Measurements from ENCODE around the gene SLC17A7. TPM values are rescaled to one million over a fixed set of nuclear protein-coding genes. Genes with fewer than 3 reads are reported as not detected.

Gene SLC17A7
- total RNA-seq, 1 experiment from 2014 or later: 0.13 TPM

DNA sequence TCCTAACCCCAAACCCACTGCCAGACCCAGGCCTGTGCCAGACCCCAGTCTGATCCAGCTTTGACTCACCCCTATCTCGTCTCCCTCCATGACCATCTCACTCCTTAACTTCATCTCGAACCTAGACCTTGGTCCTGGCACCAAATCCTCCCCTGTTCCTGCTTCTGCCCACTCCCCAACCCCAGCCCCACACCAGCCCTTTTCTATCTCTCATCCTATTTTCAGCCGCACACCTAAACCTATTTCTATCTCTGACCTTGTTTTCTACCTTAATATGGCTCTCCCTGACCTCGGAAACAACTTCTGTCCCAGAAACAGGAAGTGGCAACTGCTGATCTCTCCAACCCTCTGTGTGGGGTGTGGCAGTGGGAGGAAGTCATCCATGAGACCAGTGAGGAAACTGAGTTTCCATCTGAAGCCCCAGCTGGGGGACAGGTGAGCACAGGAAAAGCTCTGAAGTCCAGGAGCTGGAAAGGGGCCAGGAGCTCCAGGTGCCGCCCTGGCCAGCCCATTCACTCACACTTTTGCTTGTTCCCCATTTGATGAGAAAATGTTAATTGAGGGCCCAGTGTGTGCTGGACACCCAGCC, 31.8 kb downstream of the SLC17A7 start:
- DNase-seq (ENCODE audit: low spot score): no peak

GRCh38 chr19:49408816-49409440, 32.4 kb downstream of the SLC17A7 start:
- DNase-seq (ENCODE audit: low spot score): no peak

DNA sequence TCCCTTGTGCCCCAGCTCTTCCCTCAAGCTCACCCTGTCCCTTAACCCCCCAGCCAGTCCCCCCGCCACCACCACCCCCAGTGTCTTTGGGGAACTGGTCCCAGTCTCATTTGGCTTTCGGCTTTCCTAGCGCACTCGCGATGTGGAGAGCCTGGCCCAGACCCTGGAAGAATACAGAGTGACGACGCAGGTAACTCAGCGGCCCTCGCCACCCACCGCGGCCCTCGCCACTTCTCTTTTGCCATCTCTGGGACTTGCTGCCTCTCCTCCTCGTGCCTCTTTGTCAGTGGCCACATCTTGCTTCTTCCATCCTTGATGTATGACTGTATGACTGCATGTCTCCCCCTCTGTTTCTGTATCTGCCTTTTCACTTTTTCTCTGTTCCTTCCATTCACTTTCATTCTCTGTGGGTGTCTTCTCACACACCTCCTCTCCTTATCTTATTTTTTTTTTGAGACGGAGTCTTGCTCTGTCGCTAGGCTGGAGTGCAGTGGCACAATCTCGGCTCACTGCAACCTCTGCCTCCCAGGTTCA, 33.8 kb downstream of the SLC17A7 start:
- DNase-seq (ENCODE audit: low spot score): no peak

GRCh38 chr19:49407079-49407478, 34.2 kb downstream of the SLC17A7 start:
- DNase-seq (ENCODE audit: low spot score): no peak

GRCh38 chr19:49403404-49404187, 37.7 kb downstream of the SLC17A7 start:
- DNase-seq (ENCODE audit: low spot score): no peak

DNA sequence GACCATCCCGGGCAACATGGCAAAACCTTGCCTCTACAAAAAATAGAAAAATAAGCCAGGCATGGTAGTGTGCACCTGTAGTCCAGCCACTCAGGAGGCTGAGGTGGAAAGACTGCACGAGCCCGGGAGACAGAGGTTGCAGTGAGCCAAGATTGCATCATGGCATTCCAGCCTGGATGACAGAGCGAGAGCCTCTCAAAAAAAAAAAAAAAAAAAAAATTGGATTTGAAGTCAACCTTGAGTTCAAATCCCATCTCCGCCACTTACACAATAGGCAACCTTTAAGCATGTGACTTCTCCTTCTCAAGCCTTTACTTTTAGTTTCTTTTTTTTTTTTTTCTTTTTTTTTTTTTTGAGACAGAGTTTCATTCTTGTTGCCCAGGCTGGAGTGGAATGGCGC, 41.3 kb downstream of the SLC17A7 start:
- no peak for DNase-seq (ENCODE audit: low spot score)

- no peak for DNase-seq (ENCODE audit: low spot score)
These were observed 42.4 kb downstream of the SLC17A7 start for GRCh38 chr19:49398931-49399330.

DNA sequence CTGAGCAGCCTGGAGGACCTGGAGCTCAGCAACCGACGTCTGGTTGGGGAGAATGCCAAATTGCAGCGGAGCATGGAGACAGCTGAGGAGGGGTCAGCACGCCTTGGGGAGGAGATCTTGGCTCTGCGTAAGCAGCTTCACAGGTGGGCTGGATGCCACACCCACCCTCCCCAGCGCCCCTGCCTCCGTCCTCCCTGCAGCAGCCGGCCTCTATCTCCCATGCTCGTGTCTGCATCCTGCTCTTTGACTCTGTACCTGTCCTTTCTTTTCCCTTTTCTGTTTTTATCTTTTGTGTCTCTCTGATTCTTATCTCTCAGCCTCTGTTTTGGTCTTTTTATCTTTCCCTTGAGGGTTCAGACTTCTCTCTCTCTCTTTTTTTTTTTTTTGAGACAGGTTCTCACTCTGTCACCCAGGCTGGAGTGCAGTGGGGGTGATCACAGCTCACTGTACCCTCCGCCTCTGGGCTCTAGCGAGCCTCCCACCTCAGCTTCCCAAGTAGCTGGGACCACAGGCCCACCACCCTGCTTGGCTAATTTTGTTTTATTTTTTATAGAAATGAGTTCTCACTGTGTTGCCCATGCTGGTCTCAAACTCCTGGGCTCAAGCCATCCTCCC, 43.2 kb downstream of the SLC17A7 start:
- DNase-seq (ENCODE audit: low spot score): no peak

DNA sequence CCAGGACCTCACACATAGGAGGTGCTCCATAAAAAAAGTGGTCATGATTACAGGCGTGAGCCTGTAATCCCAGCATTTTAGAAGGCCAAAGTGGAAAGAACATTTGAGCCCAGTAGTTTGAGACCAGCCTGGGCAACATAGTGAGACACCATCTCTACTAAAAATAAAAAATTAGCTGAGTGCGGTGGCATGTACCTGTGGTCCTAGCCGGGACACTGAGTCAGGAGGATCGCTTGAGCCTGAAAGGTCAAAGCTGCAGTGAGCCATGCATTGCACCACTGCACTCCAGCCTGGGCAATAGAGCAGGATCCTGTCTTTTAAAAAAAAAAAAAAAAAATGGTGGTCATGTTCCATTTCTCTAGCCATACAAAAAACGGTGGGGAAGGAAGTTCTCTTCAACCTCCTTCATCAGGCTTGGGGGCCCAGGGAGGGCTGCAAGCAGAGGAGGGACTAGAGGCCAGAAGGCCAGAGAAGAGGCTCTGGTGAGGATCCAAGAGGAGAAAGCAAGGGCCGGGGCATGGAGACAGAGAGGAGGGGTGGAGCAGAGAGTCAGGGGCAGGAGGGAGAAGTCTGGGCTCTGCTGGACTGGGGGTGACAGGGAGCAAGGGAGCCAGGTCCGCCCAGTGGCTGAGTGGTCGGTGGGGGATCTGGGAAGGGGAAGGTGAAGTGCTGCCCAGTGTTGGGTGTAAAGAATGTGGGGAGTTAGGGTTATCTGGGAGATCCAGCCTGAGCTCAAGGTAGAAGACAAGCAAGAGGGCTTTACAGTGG, 44.4 kb downstream of the SLC17A7 start:
- DNase-seq (ENCODE audit: low spot score): no peak

GRCh38 chr19:49395581-49396407, 45.5 kb downstream of the SLC17A7 start:
- no peak for DNase-seq (ENCODE audit: low spot score)

GRCh38 chr19:49393881-49394280, 47.4 kb downstream of the SLC17A7 start:
- DNase-seq (ENCODE audit: low spot score): no peak

DNA sequence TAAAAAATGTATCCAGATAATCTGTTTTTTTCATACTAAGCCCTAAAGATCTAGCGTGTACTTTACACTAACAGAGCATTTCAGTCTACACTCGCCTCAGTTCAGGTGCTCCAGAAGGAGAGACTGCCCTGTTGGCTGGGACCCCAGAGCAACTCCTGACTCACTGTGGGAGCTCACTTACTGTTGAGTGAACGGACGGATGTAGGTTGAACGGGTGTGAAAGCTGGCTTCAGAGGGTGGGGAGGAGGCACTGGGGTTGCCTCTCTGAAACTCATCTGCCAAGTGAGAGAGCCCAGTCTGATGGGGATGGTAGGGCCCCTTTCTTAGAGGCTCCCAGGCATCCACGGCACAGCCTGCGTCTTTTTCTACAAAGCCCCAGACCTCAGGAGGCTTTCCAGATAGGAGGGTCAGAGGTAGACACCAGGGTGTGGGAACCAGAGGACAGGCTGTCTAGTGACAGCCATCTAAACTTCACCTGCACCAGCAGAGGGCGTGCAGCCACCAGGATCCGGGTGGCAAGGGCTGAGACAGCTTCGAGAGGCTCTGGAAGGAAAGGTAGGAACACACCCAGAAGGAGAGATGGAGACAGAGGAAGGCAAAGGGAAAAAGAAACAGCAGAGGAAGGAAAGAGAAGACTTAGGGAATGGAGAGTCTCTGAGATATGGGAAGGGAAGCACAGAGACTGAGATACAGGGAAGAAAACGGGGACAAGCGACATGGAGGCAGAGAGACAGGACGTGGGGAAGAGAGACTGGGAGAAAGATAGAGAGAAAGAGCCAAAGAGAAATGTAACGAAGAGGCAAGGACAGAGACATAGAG, 49.5 kb downstream of the SLC17A7 start:
- DNase-seq (ENCODE audit: low spot score): peak; percentile 95

DNA sequence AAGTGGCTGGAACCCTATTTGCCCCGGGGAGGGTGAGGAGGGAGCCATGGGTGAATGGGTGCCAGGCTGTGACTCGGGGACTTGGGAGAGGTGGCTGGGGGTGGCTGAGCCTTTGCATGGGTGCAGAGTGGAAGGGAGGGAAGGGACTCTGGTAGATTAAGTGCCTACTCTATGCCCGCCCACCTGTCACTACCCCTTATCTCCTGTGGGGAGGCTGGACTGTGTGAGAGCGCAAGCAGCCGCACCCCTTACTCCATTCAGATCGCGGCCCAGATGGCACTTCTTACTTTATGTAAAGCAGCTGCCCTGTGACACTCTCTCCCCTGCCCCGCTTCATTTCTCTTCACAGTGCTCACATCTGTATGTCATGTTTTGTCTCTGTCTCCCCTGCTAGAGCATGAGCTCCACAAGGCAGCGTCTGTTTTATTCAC, 50.4 kb downstream of the SLC17A7 start:
- DNase-seq (ENCODE audit: low spot score): no peak

DNA sequence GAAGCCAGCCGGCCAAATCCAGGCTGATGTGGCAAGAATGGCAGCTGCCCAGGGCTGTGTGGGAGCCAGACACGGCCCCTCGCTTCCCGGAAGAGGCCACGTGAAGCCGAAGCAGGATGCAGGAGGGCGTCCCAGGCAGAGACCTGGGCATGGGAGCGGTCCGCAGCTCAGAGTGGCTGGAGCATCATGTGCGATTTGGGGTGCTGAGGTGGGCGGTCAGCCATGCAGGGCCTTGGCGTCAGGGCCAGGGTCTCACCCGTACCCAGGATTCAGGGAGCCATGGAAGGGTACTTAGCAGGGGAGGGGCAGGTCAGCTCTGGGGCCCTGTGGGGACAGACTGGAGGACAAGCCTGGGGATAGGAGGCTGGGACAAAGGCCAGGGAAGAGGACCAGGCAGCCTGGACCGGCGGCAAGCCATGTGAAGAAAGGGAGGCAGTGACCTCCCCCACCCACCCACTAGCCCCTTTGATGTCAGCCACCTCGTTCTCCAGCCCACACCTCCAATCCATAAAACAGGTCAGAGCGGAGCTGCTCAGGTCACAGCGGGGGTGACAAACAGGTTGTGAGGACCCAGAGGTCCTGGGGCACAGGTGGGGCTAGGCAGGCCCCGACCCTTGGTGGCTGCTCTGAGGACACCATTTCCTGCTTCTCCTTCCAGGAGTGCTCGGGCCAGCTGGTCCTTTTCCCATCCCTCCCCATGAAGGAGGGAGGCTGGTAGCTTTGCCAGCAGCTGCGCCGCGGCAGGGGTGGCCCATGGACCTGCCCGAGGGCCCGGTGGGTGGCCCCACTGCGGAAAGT, 51.0 kb downstream of the SLC17A7 start:
- DNase-seq (ENCODE audit: low spot score): no peak

DNA sequence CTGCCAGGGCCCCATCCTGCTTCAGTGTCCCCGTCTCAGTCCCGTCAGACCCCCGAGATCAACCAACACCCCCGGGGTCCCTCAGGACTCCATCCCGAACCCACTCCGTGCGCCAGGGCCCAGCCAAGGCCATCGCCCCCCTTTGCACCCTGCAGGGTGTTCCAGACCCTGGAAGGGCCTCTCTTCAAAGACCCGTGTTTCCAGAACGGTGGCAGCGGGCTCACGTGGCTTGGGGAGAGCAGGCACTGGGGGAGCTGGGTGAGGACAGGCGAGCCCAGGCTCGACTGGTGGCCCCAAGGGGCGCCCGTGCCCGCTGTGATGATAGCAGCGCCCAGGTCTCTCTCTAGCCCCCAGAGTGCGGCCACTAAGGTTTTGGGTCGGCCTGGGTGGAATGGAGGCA, 51.9 kb downstream of the SLC17A7 start:
- no peak for DNase-seq (ENCODE audit: low spot score)

GRCh38 chr19:49387936-49388372, 53.4 kb downstream of the SLC17A7 start, which contains the start of gene KASH5:
KASH5 (plus strand) TSS chr19:49388249; CDS start chr19:49390884, 2,635 bp downstream.
- no peak for DNase-seq (ENCODE audit: low spot score)

DNA sequence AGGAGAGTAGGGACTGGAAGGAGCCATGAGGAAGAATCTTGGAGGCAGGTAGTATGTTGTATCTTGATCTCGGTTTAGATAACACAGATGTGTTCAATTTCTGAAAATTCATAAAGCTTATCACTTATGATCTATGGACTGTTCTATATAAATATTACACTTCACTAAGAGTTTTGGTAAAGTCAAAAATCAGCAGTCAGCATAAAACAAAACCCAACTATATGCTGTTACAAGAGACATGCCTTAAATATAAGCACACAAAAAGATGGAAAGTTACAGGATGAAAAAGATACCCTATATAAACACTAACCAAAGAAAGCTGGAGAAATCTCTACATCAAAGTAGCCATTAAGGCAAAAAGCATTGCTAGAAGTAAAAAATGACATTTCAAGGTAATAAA, 57.7 kb downstream of the SLC17A7 start:
- DNase-seq (ENCODE audit: low spot score): no peak

DNA sequence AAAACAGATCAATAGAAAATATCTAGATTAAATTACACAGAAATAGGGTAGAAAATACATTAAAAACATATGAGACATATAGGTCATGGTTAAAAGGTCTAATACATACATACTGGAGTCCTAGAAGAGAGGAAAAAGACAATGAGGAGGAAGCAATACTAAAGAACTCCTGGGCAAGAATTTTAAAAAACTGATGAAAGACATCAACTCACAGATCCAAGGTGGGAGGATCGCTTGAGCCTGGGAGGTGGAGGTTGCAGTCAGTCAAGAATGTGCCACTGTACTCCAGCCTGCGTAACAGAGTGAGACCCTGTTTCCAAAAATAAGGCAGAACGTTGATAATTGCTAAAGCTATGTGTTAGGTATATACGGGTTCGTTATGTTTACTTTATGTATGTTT, 58.7 kb downstream of the SLC17A7 start:
- DNase-seq (ENCODE audit: low spot score): no peak

GRCh38 chr19:49380391-49380790, 60.9 kb downstream of the SLC17A7 start:
- no peak for DNase-seq (ENCODE audit: low spot score)

Measured in HT-29 (cell line).